T-helper 2 cell treated with Interferon-gamma antibody and Interleukin-4, amounts not matched to agents 100 ng/mL and 5 ng/mL, for 36 hours (primary cell): ENCODE results near the gene NDRG3. TPM values are rescaled to one million over a fixed set of nuclear protein-coding genes. Genes with fewer than 3 reads are reported as not detected.

ENCODE experiments used
- intact Hi-C: fragments of 100-400 bp; cut with micrococcal nuclease; formaldehyde crosslinking; loops from one replicate; pipeline ENCODE4 v1.15.1; 2023
- total RNA-seq: library from RNA; stranded (reverse); gene quantifications from 2 replicates; pipeline ENCODE4 v1.2.3, GENCODE V29; 2022

The NDRG3 gene
- total RNA-seq, 1 donor from 2014 or later = 33.2 TPM

DNA sequence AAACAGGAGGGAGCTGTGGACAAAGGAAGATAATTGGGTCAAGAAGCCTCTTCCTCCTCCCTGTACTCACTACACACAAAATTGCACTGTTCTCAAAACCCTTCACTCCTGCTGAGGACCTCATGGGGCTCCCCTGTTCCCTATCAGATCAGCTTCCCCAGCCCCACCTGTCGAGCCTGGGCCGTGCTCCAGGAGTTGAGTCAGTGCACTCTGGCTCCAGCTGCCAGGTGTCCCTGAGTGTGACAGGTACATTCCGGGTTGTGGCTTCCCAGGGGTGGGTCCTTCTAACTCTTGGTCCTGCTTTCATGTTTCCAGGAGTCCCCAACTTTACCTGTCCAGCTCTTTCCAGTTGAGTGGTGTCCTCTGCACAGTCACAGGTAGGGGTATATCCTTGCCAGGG, 131.9 kb downstream of the NDRG3 start:
- intact Hi-C loops = loop anchor here (2.0 kb wide), 1 partner anchor 119 kb away; no protein-coding TSS in a partner anchor

DNA sequence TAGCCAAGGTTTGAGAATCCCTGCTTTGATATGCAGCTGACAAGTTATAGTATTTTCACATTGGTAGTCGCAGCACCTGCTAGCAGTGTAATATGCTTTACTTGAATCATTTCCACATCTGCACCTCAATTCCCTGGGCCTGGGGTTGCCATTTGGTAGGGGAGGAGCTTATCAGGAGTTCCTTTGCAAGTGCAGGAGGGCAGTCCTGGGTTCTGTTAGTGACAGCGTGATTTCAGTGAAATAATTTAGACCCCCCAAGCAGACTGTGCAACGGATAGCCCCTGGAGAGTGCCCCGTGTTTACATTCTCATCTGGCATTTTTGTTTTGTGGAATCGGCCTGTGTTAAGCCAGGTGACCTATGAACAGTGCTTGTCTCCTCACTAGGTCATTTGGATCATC, 134.3 kb downstream of the NDRG3 start:
- intact Hi-C loops = loop anchor here (1.0 to 2.0 kb wide), 2 partner anchors 121 to 143 kb away; no protein-coding TSS in a partner anchor

- intact Hi-C loops = loop anchor here (5.0 kb wide), 1 partner anchor 34 kb away; no protein-coding TSS in a partner anchor
These were observed 137.5 kb downstream of the NDRG3 start for GRCh38 chr20:36608388-36608728.

GRCh38 chr20:36607586-36608387, 138.1 kb downstream of the NDRG3 start:
- intact Hi-C loops = loop anchor here (5.0 kb wide), 1 partner anchor 35 kb away; no protein-coding TSS in a partner anchor

GRCh38 chr20:36606158-36607066, 139.5 kb downstream of the NDRG3 start:
- intact Hi-C loops = loop anchor here (1.0 to 5.0 kb wide), 2 partner anchors 36 to 144 kb away; no protein-coding TSS in a partner anchor

DNA sequence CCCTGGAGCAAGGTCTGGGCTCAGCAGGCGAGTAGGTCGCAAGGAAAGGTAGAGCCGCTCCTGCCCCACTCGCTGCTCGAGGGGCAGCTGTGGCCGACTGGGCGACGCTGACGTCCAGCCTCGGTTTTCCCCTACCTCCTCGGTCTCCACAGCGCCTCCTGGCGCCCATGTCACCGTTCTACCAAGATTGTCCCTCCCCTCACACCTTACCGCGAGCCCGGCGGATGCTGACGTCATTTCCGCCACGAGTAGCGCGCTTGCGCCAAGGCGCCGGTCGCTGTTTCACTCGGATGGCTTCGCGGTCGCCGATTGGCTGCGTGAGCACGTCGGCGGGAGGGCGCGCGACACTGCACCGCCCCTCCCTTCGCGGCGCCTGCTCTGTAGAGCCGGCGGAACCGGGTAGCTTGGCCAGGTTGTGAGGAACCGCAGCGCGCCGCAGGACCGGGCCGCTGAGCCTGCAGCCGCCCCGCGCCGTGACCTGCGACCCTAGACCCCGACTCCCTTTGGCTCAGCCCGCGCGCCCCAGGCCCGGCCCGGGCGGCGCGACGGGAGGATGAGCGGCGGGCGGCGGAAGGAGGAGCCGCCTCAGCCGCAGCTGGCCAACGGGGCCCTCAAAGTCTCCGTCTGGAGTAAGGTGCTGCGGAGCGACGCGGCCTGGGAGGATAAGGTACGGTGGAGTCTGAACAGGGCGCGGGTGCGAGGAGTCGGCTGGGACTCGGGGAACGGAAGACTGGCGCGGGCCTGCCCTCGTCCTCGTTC, 140.3 kb downstream of the NDRG3 start, which contains the start of gene RAB5IF:
RAB5IF (plus strand) TSS at position 381 of the 759 bp plus-strand sequence; CDS start at position 554, 173 bp downstream.
- intact Hi-C loops = loop anchor here (1.0 to 5.0 kb wide), 6 partner anchors 10 to 168 kb away; partner anchors contain the start of genes DSN1 and TGIF2

DNA sequence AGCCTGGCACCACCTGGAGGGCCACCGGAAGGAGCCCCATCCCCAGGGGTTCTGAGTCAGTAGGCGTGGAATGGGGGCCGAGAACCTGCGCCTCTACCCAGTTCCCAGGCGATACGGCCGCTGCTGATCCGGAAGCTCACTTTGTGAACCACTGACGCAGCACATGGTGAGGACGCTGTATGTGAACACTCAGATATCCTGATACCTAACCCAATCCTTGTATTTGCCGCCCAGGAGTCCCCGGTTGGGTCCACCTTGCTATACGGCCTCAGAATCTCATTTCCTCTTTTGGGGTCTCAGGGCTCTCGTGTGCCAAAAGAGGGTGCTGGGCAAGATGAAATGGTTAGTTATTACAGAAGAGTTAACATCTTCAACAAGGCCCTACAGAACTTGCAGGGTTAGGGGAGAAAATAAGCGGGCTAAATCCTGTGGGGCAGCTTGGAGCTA, 140.9 kb downstream of the NDRG3 start:
- intact Hi-C loops = loop anchor here (1.0 to 5.0 kb wide), 5 partner anchors 10 to 168 kb away; partner anchors contain the start of genes DSN1 and TGIF2

Other genes with a start within 250 kb of the NDRG3 start
- gene MYL9, start 204.6 kb downstream of the NDRG3 start, total RNA-seq = 2.2 and 2.5 TPM in 2 replicates
- 30.5 and 33.0 TPM in 2 replicates for gene TGIF2, start 172.5 kb downstream of the NDRG3 start, total RNA-seq
- gene RAB5IF, start 140.3 kb downstream of the NDRG3 start, total RNA-seq = 107 and 112 TPM in 2 replicates
- 68.9 and 72.1 TPM in 2 replicates for gene SLA2, start 99.9 kb downstream of the NDRG3 start, total RNA-seq
- gene DSN1, start 27.7 kb upstream of the NDRG3 start, total RNA-seq = 35.1 and 35.9 TPM in 2 replicates
- gene TLDC2, start 130.0 kb upstream of the NDRG3 start, total RNA-seq = not detected in 2 replicates
- 338 and 368 TPM in 2 replicates for gene SAMHD1, start 205.6 kb upstream of the NDRG3 start, total RNA-seq